ENCODE results near the gene DPP7.

DNA sequence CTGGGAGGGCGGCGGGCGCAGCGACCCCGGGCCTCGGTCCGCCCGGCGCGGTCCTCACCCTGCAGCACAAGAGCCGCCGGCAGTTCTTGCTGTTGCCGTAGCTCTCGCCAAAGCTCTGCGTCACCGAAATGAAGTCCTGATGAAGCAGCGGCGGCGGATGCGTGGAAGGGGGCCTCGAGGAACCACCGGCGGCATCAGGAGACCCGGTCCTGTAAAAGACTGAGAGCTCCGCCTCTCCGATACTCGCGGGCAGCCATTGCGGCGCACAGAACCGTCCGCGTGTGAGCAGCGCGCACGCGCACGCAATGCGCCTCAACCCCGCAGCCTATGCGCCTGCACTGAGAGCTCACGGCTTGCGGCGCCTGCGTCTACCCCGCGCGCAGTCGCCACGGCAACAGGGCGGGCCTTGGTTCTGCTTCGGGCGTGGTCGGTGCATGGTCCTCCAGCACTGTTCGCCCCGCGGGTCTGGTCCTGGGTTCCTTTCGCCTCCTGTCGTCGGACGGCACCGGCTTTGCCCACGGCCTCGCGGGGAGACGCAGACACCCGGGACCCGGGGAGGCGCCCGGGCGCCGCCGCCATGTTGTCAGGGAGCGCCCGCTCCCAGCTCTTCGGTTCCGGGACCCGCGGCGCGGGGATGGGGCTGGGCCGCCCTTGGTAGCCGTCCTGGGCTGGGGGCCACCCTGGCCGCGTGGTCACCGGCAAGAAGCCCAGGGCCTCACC is 15.1 kb upstream of the DPP7 start:
- TF ChIP-seq, protein P1, sequence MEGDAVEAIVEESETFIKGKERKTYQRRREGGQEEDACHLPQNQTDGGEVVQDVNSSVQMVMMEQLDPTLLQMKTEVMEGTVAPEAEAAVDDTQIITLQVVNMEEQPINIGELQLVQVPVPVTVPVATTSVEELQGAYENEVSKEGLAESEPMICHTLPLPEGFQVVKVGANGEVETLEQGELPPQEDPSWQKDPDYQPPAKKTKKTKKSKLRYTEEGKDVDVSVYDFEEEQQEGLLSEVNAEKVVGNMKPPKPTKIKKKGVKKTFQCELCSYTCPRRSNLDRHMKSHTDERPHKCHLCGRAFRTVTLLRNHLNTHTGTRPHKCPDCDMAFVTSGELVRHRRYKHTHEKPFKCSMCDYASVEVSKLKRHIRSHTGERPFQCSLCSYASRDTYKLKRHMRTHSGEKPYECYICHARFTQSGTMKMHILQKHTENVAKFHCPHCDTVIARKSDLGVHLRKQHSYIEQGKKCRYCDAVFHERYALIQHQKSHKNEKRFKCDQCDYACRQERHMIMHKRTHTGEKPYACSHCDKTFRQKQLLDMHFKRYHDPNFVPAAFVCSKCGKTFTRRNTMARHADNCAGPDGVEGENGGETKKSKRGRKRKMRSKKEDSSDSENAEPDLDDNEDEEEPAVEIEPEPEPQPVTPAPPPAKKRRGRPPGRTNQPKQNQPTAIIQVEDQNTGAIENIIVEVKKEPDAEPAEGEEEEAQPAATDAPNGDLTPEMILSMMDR (IDR thresholded peaks at IDR 0.05; ENCODE audit: poor library complexity), result no peak
- TF ChIP-seq EZH2 (IDR thresholded peaks at IDR 0.05; ENCODE audit: borderline replicate concordance) (no peak), EZH2phosphoT487 (IDR thresholded peaks at IDR 0.05; ENCODE audit: low read depth, severe bottlenecking, unreplicated experiment) (no peak)

Data from hepatocyte (in vitro differentiated cells).